ENCODE data around the gene TFAM.
"Not testable (repeated sequence)": the region's sequence is repeated elsewhere in the genome, so short reads cannot be mapped to it uniquely, and the experiment has no call there.

Gene TFAM

GRCh38 chr10:58372607-58373441, 12.4 kb upstream of the TFAM start:
- DNase-seq (ENCODE audit: low spot score), result no peak

- no peak for DNase-seq (ENCODE audit: low spot score)
These were observed 11.8 kb upstream of the TFAM start for GRCh38 chr10:58373442-58373827.

DNA sequence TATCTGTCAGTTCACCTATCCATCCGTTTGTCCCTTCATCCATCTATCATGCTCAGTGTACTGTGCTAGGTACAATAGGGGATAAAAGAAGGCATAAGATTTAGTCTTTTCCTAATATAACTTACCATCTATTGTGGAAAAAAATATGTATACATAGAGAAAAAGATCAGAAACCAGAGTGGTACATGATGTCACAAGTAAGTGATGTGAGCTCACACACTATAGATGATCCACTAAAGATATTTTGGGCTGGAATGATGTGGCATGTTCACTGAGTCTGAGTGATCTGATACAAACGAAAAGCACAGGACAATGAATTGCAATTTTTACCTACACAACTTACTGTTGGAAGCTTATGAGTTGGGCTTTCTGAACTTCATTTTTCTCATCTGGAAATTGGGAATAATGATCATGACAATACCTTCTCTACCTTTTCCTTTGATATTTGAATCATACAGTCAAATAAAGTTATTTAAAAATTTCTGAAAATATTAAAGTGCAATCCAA, 2.7 kb upstream of the TFAM start:
- DNase-seq (ENCODE audit: low spot score), result no peak

DNA sequence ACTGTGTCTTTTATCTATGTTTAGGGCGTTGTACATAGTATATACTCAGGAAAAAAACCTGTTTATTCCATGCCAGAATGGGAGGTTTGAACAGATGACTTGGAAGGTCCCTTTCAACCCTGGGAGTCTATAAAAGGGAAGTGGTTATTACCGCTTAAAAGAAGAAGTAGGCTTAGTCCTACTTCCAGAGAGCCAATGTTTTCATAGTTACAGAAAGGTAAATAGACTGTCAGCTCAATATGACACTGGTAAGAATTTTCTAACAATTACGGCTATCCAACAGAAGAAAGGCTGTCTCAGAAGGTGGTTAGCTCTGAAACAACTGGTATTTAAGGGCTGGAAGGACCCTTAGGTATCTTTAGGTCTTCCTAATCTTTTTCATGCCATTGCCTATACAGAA, 1.1 kb upstream of the TFAM start:
- DNase-seq (ENCODE audit: low spot score), result peak; percentile 54

DNA sequence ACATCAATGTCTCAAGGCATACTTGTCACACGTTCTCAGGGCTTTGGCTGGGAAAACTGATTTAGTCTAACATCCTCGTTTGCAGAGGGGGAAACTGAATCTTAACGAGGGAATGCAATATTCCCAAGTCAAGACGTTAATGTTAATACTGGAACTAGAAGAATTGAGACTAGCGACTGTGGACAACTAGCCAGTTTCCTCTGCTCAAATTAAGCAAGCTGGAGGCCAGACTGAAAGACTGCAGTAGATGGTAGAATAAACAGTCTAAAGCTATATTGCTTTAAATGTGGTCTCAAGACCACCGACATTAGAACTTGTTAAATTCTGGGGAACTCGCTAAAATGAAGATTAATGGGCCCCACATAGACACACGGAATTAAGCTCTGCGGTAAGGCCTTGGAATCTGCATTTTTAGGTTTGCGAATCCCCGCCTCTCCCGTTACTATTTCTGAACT, 639 bp upstream of the TFAM start:
- DNase-seq (ENCODE audit: low spot score), result peak; percentile 5

GRCh38 chr10:58385784-58386112, 538 bp downstream of the TFAM start:
- DNase-seq (ENCODE audit: low spot score), result no peak

DNA sequence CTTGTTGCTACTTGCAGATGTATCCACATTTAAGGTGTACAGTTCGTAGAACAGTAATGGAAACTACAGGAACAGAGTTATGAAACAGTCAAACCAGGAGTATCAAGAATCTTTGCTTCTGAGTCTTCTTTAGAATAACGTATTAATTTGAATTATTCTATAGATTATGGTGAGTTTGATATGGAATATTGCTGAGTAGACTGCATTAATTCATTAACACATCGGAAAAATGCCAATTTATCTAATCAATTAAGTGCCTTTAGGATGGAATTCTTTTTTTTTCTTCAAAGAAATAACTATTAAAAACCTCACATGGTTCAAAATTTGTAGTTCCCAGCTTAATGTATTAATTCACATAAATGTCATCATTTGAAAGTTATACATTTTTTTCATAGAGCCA, 3.8 kb downstream of the TFAM start:
- no peak for DNase-seq (ENCODE audit: low spot score)

GRCh38 chr10:58393317-58393716, 8.1 kb downstream of the TFAM start:
- no peak for DNase-seq (ENCODE audit: low spot score)

GRCh38 chr10:58394471-58394870, 9.3 kb downstream of the TFAM start:
- no peak for DNase-seq (ENCODE audit: low spot score)

DNA sequence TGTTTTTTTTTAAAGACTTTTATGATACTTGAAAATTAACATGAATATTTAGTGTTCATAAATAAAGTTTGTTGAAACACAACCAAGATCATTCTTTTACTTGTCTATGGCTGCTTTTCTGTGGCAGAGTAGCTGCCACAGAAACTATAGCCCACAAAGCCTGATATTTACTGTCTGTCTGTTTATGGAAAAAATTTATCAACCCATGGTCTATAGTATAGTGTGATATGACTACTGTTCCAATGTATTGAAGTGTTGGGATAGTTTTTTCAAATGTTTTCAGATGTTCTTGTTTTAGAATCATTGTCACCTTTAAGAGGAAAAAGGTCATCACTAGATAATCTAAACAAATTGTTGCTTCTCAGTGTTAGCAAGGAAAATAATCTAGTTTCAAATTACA, 10.8 kb downstream of the TFAM start:
- no peak for DNase-seq (ENCODE audit: low spot score)

DNA sequence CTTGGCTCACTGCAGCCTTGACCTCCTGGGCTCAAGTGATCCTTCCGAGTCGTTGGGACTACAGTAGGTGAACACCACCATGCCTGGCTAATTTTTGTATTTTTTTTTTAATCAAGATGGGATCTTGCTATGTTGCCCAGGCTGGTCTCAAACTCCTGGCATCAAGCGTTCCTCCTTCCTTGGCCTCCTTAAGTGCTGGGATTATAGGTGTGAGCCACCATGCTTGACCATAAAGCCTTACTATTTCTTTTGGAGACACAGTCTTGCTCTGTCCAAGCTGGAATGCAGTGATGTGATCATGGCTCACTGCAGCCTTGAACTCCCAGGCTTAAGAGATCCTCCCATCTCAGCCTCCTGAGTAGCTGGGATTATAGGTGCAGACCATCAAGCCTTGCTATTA, 12.6 kb downstream of the TFAM start:
- DNase-seq (ENCODE audit: low spot score), result no peak

DNA sequence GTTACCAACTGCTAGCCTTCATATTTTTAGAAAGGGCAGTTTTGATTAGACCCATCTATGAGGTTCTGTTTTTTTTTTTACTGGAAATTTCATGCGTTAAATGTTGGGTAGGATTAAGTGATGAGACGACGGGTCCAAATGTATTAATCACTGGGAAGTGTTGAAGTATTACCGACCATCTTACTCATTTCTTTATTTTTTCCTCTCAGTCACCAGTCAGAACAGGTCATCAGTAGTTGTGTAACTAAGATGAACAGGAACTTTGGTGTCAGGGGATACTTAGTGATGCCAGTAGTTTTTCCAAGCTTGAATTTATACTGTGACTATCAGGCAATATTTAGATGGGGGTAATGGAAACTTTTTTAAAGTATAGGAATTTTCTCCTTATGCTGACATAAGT, 14.2 kb downstream of the TFAM start:
- no peak for DNase-seq (ENCODE audit: low spot score)

- DNase-seq (ENCODE audit: low spot score), result no peak
These were observed 15.4 kb downstream of the TFAM start for GRCh38 chr10:58400609-58401008.

DNA sequence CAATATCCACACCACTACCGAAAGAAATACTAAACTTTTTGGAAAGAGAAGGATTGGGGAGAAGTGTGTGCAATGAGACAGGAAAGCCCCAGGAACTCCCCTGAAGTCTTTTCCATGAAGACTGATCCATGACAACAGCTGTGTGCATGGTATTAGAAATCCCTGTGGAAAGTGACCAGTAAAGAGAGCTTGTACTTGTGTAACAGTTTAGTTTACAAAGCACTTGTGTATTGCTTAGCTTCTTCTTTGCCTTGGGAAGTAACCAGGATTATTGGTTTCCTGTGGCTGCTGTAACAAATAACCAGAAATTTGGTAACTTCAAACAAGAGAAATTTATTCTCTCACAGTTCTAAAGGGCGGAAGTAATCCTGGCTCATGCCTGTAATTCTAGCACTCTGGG, 18.8 kb downstream of the TFAM start:
- no peak for DNase-seq (ENCODE audit: low spot score)

DNA sequence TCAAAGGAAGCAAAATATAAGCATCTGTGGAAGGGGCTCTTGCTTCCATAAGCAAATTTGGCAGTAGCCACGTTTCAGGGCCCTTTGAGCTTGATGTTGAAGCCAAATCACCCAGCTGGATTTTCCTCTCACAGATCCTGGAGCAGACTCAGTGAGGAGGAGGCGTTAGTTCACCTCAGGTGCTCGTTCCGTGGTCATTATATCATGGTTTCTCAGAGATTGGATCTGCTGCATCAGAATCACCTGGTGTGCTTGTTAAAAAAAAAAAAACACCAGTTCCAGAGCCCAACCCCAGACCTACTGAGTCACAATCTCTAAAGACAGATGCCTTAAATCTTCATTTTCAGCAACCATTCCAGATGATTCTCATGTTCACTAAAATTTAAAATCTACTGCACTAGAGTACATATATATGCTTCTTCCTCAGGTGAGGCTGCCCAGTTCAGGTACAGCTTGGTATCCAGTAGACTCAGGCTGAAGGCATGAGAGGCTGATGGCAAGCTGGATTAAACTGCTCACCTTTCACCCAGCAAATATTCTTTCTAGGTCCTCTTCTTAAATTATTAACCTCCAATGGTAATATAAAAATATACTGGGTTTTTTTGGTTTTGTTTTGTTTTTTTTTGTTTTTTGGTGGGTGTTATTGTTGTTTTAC, 24.9 kb downstream of the TFAM start:
- no peak for DNase-seq (ENCODE audit: low spot score)

GRCh38 chr10:58412502-58412961, 27.3 kb downstream of the TFAM start:
- DNase-seq (ENCODE audit: low spot score), result no peak

GRCh38 chr10:58414270-58415041, 29.2 kb downstream of the TFAM start:
- DNase-seq (ENCODE audit: low spot score), result no peak

- DNase-seq (ENCODE audit: low spot score), result no peak
These were observed 30.5 kb downstream of the TFAM start for GRCh38 chr10:58415757-58416156.

DNA sequence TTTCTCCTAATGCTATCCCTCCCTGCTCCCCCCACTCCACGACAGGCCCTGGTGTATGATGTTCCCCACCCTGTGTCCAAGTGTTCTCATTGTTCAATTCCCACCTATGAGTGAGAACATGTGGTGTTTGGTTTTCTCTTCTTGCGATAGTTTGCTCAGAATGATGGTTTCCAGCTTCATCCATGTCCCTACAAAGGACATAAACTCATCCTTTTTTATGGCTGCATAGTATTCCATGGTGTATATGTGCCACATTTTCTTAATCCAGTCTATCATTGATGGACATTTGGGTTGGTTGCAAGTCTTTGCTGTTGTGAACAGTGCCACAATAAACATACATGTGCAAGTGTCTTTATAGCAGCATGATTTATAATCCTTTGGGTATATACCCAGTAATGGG, 32.7 kb downstream of the TFAM start:
- not testable (repeated sequence) for DNase-seq (ENCODE audit: low spot score)

DNA sequence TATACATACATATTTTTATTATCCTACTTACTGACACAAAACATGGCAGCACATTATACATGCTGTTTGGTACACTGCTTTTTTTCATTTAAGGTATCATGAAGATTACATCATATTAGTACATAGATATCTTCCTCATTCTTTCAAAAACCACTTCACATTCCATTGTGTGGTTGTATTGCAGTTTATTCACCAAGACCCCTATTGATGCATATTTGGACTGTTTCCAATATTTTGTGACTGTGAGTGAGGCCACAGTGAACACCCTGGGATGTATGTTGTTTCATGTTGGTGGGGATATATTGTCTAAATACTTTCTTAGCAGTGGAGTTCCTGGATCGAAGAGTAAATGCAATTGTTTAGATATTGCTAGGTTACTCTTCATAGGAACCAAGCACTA, 39.0 kb downstream of the TFAM start:
- no peak for DNase-seq (ENCODE audit: low spot score)

DNA sequence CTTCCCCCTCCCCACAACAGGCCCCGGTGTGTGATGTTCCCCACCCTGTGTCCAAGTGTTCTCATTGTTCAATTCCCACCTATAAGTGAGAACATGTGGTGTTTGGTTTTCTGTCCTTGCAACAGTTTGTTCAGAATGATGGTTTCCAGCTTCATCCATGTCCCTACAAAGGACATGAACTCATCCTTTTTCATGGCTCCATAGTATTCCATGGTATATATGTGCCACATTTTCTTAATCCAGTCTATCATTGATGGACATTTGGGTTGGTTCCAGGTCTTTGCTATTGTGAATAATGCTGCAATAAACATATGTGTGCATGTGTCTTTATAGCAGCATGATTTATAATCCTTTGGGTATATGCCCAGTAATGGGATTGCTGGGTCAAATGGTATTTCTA, 43.2 kb downstream of the TFAM start:
- not testable (repeated sequence) for DNase-seq (ENCODE audit: low spot score)

DNA sequence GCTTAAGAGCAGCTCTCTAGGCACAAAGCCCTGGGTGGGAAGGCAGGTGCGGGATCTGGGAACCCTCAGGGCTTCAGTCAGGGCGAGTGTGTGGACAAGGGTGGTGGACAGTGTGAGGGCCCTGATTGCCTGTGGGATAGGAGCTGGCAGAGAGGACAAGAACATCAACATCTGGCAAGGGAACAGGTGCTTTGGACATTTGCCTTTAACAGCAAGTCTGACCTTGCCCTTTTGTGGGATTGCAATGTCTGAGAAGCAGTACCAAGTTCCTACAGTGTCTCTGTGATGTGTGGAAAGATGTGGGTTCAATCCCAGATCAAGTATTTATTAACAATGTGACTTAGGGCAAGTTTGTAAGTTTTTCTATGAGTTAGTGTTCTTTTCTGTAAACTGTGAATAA, 46.7 kb downstream of the TFAM start:
- no peak for DNase-seq (ENCODE audit: low spot score)

GRCh38 chr10:58433066-58433465, 47.9 kb downstream of the TFAM start:
- DNase-seq (ENCODE audit: low spot score), result no peak

Measured in germinal center (tissue), 1 donor.